Activated CD4-positive, alpha-beta T cell treated with anti-CD3 and anti-CD28 coated beads, Interleukin-2, Interleukin-6, amounts not matched to agents 100 ng/mL and 50 ng/mL, durations not matched to agents 16 hours and 8 hours (primary cell): ENCODE results near the gene UNC45B.
A peak's percentile ranks its signal among the peaks of the same experiment; 100 is the strongest.
"Not testable (repeated sequence)": the region's sequence is repeated elsewhere in the genome, so short reads cannot be mapped to it uniquely, and the experiment has no call there.

Experiments used
- DNase-seq: peaks from one replicate; pipeline ENCODE4 v3.0.0-alpha.2; 2020

Gene UNC45B, protein sequence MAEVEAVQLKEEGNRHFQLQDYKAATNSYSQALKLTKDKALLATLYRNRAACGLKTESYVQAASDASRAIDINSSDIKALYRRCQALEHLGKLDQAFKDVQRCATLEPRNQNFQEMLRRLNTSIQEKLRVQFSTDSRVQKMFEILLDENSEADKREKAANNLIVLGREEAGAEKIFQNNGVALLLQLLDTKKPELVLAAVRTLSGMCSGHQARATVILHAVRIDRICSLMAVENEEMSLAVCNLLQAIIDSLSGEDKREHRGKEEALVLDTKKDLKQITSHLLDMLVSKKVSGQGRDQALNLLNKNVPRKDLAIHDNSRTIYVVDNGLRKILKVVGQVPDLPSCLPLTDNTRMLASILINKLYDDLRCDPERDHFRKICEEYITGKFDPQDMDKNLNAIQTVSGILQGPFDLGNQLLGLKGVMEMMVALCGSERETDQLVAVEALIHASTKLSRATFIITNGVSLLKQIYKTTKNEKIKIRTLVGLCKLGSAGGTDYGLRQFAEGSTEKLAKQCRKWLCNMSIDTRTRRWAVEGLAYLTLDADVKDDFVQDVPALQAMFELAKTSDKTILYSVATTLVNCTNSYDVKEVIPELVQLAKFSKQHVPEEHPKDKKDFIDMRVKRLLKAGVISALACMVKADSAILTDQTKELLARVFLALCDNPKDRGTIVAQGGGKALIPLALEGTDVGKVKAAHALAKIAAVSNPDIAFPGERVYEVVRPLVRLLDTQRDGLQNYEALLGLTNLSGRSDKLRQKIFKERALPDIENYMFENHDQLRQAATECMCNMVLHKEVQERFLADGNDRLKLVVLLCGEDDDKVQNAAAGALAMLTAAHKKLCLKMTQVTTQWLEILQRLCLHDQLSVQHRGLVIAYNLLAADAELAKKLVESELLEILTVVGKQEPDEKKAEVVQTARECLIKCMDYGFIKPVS

DNA sequence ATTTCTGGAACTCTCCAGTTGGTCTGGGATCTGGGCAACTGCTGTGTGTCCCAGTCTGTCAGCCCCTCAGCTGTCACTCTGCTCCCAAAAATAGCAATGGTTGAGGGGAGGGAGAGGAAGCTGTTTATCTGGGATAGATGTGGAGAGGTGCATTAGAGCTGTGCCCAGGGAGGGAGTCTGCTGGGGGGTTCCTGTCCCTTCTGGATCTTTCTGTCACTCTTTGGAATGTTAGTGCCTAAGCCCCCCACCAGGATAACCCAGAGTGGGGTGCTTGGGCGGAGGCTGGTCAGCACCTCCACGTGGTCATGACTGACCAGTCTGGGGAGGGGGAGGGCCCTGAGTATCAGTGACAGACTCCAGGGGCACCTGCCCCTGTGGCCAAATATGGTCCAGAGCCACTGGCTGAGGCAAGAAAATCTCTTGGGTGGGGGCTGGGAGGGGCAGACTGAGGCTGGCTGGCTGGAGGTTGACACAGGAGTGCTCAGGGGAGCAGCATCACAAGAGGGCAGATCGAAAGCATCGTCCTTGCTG, at the start of gene UNC45B:
Gene UNC45B, plus strand, starts transcription at position 443 of the 531 bp plus-strand sequence. CDS start 447 bp downstream, outside the sequence.
- no peak for DNase-seq

DNA sequence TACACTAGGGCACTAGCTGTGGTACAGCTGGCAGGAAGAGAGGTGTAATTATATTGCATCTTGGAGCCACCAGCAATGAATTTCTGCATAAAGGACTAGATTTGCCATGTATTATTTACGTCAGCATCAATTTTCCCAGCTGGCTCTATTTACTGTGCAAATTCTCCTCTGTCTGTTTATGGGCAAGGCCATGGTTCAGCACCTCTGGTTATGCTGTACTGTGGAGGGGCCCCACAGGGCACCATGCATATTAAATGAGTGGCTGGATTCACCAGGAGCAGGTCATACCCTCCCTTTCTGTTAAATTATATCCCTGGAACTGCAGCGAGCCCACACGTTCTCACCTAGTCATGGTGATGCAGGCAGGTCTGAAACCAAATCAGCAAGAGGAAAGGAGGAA, 47.7 kb upstream of the UNC45B start:
- no peak for DNase-seq

DNA sequence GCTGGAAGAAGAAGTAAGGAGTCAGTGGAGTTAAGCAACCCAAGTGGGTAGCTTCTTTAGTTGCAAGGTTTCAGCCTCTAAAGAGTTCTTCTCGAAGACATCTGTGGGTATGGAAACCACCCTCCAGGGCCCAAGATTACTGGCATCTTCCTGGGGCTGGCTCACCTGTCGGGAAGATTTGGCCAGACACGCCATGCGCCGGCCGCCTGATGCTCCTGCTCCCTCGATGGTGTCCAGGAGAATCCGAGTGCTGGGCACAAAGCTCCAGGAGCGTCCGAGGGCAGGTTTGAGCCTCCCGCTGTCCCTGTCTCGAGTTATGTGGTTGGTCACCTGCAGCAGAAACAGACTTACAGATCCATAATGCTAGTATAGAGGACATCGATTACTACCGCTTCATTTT, 46.6 kb upstream of the UNC45B start:
- no peak for DNase-seq

GRCh38 chr17:35101725-35102124, 45.9 kb upstream of the UNC45B start:
- DNase-seq, result no peak

DNA sequence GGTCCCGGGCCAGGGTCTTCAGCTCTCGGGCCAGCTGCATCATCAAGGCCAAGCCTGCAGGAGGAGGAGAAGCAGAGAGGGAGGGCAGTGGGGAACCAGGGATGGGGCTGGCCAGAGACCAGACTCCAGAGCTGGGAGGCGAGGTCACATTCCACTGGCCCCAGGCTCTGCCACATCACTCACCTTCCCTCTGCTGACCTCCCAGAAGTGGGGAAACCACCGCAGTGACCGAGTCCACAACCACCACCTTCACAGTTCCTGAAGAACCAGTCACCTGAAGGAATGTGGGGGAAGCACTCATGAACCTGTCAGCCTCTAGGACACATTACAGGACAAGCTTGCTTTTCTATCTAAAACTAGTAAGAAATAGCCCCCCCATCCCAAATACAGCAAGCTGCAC, 44.3 kb upstream of the UNC45B start:
- DNase-seq, result no peak

GRCh38 chr17:35104844-35105450, 42.7 kb upstream of the UNC45B start:
- DNase-seq, result no peak

- not testable (repeated sequence) for DNase-seq
Measured at GRCh38 chr17:35110791-35111190, 36.8 kb upstream of the UNC45B start.

- no peak for DNase-seq
Measured at GRCh38 chr17:35116845-35117244, 30.8 kb upstream of the UNC45B start.

GRCh38 chr17:35117984-35118383, 29.6 kb upstream of the UNC45B start:
- DNase-seq, result peak; percentile 67

GRCh38 chr17:35119370-35120165, 28.0 kb upstream of the UNC45B start, which contains the start of gene RAD51D:
Gene RAD51D, minus strand, starts transcription at chr17:35119860. Its CDS starts 247 bp downstream, at chr17:35119613.
- peak; percentile 88 for DNase-seq

- DNase-seq, result no peak
Measured at GRCh38 chr17:35121315-35121714, 26.3 kb upstream of the UNC45B start, which contains the start of gene FNDC8. Gene FNDC8, plus strand, starts transcription at chr17:35121615. Its CDS starts 79 bp downstream, at chr17:35121694.

GRCh38 chr17:35127751-35128514, 19.7 kb upstream of the UNC45B start:
- DNase-seq, result no peak

- DNase-seq, result no peak
Measured at GRCh38 chr17:35129154-35129972, 18.3 kb upstream of the UNC45B start.

- peak; percentile 30 for DNase-seq
Measured at GRCh38 chr17:35129973-35130351, 17.7 kb upstream of the UNC45B start.

GRCh38 chr17:35130392-35130791, 17.2 kb upstream of the UNC45B start:
- no peak for DNase-seq

DNA sequence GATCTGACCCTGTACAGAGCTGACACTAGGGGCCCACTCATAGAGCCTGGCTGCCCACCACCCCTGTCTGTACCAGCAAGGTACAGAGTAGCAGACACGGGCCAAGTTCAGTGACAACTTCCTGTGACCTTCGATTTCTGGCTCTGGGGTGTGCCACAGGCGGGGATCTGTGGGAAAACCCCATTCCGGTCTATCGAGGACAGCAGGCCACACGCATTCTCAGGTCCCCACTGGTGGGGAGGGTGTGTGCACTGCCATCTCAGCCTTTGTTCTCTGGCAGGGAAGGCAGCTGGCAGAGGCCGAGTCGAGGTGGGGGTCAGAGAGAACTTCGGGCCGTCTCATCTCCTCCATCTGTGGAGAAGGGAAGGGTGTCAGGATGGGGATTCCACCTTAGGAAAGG, 15.5 kb upstream of the UNC45B start:
- no peak for DNase-seq

- no peak for DNase-seq
Measured at GRCh38 chr17:35132816-35133550, 14.6 kb upstream of the UNC45B start.

DNA sequence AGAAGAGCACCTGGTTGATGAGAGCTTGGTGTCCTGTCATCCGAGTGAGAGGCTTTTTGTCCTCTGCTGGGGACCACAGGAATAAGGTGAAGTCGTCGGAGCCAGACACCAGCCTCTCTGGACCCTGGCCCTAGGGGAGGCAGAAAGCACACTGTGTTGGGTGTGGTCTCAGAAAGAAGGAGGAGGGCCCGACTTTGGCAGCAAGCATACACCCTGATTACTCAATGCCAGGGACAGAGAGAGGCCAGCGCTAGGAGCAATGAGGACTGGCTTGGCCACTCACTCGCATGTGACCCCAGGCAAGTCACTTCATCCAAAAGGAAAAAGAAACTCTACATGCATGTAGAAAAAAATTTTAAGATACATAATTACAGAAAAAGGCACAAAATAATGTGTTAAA, 12.3 kb upstream of the UNC45B start:
- DNase-seq, result no peak

DNA sequence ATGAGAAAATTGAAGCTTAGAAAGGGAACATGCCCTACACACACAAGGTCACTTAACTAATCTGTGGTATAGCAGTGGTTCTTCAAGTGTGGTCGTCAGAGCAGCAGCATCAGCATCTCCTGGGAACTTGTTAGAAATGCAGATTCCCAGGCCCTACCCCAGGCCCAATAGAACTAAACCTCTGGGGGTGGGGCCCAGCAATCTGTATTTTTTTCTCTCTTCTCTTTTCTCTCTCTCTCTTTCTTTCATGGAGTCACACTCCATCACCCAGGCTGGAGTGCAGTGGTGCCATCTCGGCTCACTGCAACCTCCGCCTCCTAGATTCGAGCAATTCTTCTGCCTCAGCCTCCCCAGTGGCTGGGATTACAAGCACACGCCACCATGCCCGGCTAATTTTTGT, 9.4 kb upstream of the UNC45B start:
- DNase-seq, result no peak
